ENCODE measurements around the gene PCNX4. TPM values are rescaled to one million over a fixed set of nuclear protein-coding genes. Genes with fewer than 3 reads are reported as not detected.
A peak's percentile ranks its signal among the peaks of the same experiment; 100 is the strongest.

Gene PCNX4
- total RNA-seq, 1 donor from 2014 or later: 68.7 TPM

GRCh38 chr14:60064491-60065072 is 27.1 kb upstream of the PCNX4 start:
- H3K27ac Mint-ChIP-seq (ENCODE audit: unreplicated experiment): no peak overlapping the region
- H3K27me3 Mint-ChIP-seq (ENCODE audit: unreplicated experiment): no peaks in the 10 kb centered on the region
- no peaks in the 10 kb centered on the region for H3K9me3 Mint-ChIP-seq (ENCODE audit: unreplicated experiment)
- TF ChIP-seq, protein P1, sequence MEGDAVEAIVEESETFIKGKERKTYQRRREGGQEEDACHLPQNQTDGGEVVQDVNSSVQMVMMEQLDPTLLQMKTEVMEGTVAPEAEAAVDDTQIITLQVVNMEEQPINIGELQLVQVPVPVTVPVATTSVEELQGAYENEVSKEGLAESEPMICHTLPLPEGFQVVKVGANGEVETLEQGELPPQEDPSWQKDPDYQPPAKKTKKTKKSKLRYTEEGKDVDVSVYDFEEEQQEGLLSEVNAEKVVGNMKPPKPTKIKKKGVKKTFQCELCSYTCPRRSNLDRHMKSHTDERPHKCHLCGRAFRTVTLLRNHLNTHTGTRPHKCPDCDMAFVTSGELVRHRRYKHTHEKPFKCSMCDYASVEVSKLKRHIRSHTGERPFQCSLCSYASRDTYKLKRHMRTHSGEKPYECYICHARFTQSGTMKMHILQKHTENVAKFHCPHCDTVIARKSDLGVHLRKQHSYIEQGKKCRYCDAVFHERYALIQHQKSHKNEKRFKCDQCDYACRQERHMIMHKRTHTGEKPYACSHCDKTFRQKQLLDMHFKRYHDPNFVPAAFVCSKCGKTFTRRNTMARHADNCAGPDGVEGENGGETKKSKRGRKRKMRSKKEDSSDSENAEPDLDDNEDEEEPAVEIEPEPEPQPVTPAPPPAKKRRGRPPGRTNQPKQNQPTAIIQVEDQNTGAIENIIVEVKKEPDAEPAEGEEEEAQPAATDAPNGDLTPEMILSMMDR (IDR thresholded peaks at IDR 0.05; ENCODE audit: unreplicated experiment): peak; percentile 42
- H3K4me3 Mint-ChIP-seq (ENCODE audit: unreplicated experiment): no peak overlapping the region
- DNase-seq (ENCODE audit: low spot score): no peak
- no peaks in the 10 kb centered on the region for H3K4me1 Mint-ChIP-seq (ENCODE audit: unreplicated experiment)
- no peaks in the 10 kb centered on the region for H3K36me3 Mint-ChIP-seq (ENCODE audit: low read depth, unreplicated experiment)

- no peak for DNase-seq (ENCODE audit: low spot score)
- H3K4me3 Mint-ChIP-seq (ENCODE audit: unreplicated experiment): no peak overlapping the region
- H3K4me1 Mint-ChIP-seq (ENCODE audit: unreplicated experiment): peaks cover 7% of the 10 kb centered on the region
- TF ChIP-seq, protein P1 (IDR thresholded peaks at IDR 0.05; ENCODE audit: unreplicated experiment): no peak
- no peaks in the 10 kb centered on the region for H3K36me3 Mint-ChIP-seq (ENCODE audit: low read depth, unreplicated experiment)
- H3K27me3 Mint-ChIP-seq (ENCODE audit: unreplicated experiment): no peaks in the 10 kb centered on the region
- H3K9me3 Mint-ChIP-seq (ENCODE audit: unreplicated experiment): no peaks in the 10 kb centered on the region
- H3K27ac Mint-ChIP-seq (ENCODE audit: unreplicated experiment): no peak overlapping the region
These were observed 23.8 kb upstream of the PCNX4 start for GRCh38 chr14:60067882-60068281.

DNA sequence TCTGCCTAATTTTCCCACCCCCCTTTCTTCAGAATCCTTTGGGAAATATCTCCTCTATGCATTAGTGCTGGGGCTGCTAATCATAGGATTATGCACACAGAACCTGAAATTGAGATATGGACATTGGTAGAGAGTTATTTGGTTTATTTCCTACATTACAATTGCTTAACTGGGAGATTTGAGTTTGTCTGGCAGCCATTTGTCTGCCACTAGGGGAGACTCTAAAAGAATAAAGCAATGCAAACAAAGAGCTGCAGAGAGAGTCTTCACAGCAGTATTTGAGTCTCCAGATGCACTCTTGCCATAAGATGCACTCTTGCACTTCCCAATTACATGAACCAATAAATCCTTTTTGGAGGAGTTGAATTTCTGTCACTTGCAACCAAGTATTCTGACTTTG is 12.0 kb upstream of the PCNX4 start:
- DNase-seq (ENCODE audit: low spot score): no peak
- no peaks in the 10 kb centered on the region for H3K27me3 Mint-ChIP-seq (ENCODE audit: unreplicated experiment)
- no peaks in the 10 kb centered on the region for H3K4me1 Mint-ChIP-seq (ENCODE audit: unreplicated experiment)
- TF ChIP-seq, protein P1 (IDR thresholded peaks at IDR 0.05; ENCODE audit: unreplicated experiment): no peak
- no peaks in the 10 kb centered on the region for H3K36me3 Mint-ChIP-seq (ENCODE audit: low read depth, unreplicated experiment)
- no peak overlapping the region for H3K27ac Mint-ChIP-seq (ENCODE audit: unreplicated experiment)
- no peak overlapping the region for H3K4me3 Mint-ChIP-seq (ENCODE audit: unreplicated experiment)
- H3K9me3 Mint-ChIP-seq (ENCODE audit: unreplicated experiment): no peaks in the 10 kb centered on the region

GRCh38 chr14:60085085-60085484 is 6.6 kb upstream of the PCNX4 start:
- TF ChIP-seq, protein P1 (IDR thresholded peaks at IDR 0.05; ENCODE audit: unreplicated experiment): no peak
- Mint-ChIP-seq H3K9me3 (ENCODE audit: unreplicated experiment) (no peaks in the 10 kb centered on the region), H3K27ac (ENCODE audit: unreplicated experiment) (no peak overlapping the region), H3K36me3 (ENCODE audit: low read depth, unreplicated experiment) (no peaks in the 10 kb centered on the region), H3K4me1 (ENCODE audit: unreplicated experiment) (no peaks in the 10 kb centered on the region), H3K27me3 (ENCODE audit: unreplicated experiment) (no peaks in the 10 kb centered on the region), H3K4me3 (ENCODE audit: unreplicated experiment) (no peak overlapping the region)
- DNase-seq (ENCODE audit: low spot score): no peak

DNA sequence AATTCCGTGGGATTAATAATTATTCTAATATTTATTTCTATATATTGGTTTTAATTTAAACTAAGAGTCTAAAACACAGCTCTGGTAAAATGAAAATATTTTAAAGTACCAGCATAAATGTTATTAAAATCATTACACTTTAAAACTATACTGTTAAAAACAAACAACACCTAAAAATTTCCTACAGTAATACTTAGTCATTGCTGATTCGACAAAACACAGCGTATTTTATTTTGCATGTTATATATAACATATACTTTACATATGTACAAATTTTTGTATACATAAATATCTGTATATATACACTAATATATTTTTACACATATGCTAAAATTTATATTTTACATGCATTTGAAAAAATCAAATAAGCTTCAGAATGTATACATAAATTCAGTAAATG is 6.0 kb upstream of the PCNX4 start:
- Mint-ChIP-seq H3K4me1 (ENCODE audit: unreplicated experiment) (no peaks in the 10 kb centered on the region), H3K27me3 (ENCODE audit: unreplicated experiment) (no peaks in the 10 kb centered on the region), H3K27ac (ENCODE audit: unreplicated experiment) (no peak overlapping the region), H3K4me3 (ENCODE audit: unreplicated experiment) (no peak overlapping the region), H3K9me3 (ENCODE audit: unreplicated experiment) (no peaks in the 10 kb centered on the region), H3K36me3 (ENCODE audit: low read depth, unreplicated experiment) (no peaks in the 10 kb centered on the region)
- TF ChIP-seq, protein P1 (IDR thresholded peaks at IDR 0.05; ENCODE audit: unreplicated experiment): no peak
- no peak for DNase-seq (ENCODE audit: low spot score)
